Measurements from ENCODE around the gene PLEKHM3. TPM values are rescaled to one million over a fixed set of nuclear protein-coding genes. Genes with fewer than 3 reads are reported as not detected.

PLEKHM3 gene
- total and polyA plus RNA-seq, 4 donors: 3.0 to 18.3 (median 5.5) TPM

- no peak overlapping the region for H3K4me3 ChIP-seq (ENCODE audit: low read depth in 1 of 3, low read length in 3 of 3)
- no peak for TF ChIP-seq CTCF (IDR thresholded peaks at IDR 0.05; ENCODE audit: low read depth, low read length, missing input control)
- TF ChIP-seq FOXA1 (IDR thresholded peaks at IDR 0.05): no peak
- TF ChIP-seq, protein P1, sequence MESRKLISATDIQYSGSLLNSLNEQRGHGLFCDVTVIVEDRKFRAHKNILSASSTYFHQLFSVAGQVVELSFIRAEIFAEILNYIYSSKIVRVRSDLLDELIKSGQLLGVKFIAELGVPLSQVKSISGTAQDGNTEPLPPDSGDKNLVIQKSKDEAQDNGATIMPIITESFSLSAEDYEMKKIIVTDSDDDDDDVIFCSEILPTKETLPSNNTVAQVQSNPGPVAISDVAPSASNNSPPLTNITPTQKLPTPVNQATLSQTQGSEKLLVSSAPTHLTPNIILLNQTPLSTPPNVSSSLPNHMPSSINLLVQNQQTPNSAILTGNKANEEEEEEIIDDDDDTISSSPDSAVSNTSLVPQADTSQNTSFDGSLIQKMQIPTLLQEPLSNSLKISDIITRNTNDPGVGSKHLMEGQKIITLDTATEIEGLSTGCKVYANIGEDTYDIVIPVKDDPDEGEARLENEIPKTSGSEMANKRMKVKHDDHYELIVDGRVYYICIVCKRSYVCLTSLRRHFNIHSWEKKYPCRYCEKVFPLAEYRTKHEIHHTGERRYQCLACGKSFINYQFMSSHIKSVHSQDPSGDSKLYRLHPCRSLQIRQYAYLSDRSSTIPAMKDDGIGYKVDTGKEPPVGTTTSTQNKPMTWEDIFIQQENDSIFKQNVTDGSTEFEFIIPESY (IDR thresholded peaks at IDR 0.05): no peak
- no peak for TF ChIP-seq JUND (IDR thresholded peaks at IDR 0.05)
- peaks cover 0 to 5% (median 1%) of the 10 kb centered on the region in 4 donors for H3K4me1 ChIP-seq (ENCODE audit: control insufficient read depth in 4 of 4, insufficient read depth in 4 of 4, low read length in 3 of 4)
- no peak for DNase-seq (ENCODE audit: low spot score)
- H3K27me3 ChIP-seq (ENCODE audit: control insufficient read depth in 4 of 4, insufficient read depth in 4 of 4, low read length in 3 of 4): no peaks in the 10 kb centered on the region
- H3K9me3 ChIP-seq (ENCODE audit: control insufficient read depth in 4 of 4, low read length in 3 of 4): no peaks in the 10 kb centered on the region
- H3K36me3 ChIP-seq (ENCODE audit: control insufficient read depth in 4 of 4, insufficient read depth in 3 of 4, low read depth in 1 of 4, low read length in 3 of 4): no peaks in the 10 kb centered on the region
- H3K9ac ChIP-seq (ENCODE audit: low read depth in 1 of 2, low read length in 2 of 2): no peak overlapping the region
- H3K27ac ChIP-seq (ENCODE audit: low read depth in 1 of 2, low read length in 2 of 2): no peak overlapping the region
Measured at GRCh38 chr2:207881902-207882301, 143.4 kb downstream of the PLEKHM3 start.

DNA sequence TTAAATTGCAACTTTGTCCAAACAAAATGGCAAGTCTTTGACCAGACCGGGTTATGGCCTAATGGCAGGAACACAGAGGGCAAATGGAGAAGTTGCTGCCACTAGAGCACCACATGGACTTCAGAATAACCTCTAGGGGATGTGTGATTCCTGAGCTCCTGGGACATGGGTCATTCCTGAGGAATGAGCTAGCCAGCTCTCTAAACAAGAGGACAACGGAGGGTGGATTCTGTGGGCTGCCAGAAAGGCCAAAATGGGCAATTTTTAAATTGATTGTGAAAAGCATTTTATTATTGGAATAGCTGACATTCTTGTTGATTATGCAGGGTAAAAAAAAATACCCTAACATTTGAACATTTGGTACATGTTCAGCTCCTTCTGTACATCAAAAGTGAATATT is 145.8 kb downstream of the PLEKHM3 start:
- Histone ChIP-seq H3K27me3 (ENCODE audit: control insufficient read depth in 4 of 4, insufficient read depth in 4 of 4, low read length in 3 of 4) (no peaks in the 10 kb centered on the region), H3K36me3 (ENCODE audit: control insufficient read depth in 4 of 4, insufficient read depth in 3 of 4, low read depth in 1 of 4, low read length in 3 of 4) (no peaks in the 10 kb centered on the region), H3K27ac (ENCODE audit: low read depth in 1 of 2, low read length in 2 of 2) (peak overlapping the region in 1 of 2 donors; percentile 58), H3K4me1 (ENCODE audit: control insufficient read depth in 4 of 4, insufficient read depth in 4 of 4, low read length in 3 of 4) (peaks cover 0 to 5% (median 2%) of the 10 kb centered on the region in 4 donors), H3K4me3 (ENCODE audit: low read depth in 1 of 3, low read length in 3 of 3) (no peak overlapping the region), H3K9me3 (ENCODE audit: control insufficient read depth in 4 of 4, low read length in 3 of 4) (no peaks in the 10 kb centered on the region), H3K9ac (ENCODE audit: low read depth in 1 of 2, low read length in 2 of 2) (no peak overlapping the region)
- TF ChIP-seq ATF3 (IDR thresholded peaks at IDR 0.05) (no peak), FOXA2 (IDR thresholded peaks at IDR 0.05) (no peak), HNF4A (conservative IDR thresholded peaks at IDR 0.05) (peak; percentile 65 to 80), SP1 (IDR thresholded peaks at IDR 0.05) (peak; percentile 37), CTCF (IDR thresholded peaks at IDR 0.05; ENCODE audit: low read depth, low read length, missing input control) (no peak), GABPA (IDR thresholded peaks at IDR 0.05 in 1 of 2, conservative IDR thresholded peaks at IDR 0.05 in 1 of 2) (no peak), HNF4G (IDR thresholded peaks at IDR 0.05) (no peak), TAF1 (conservative IDR thresholded peaks at IDR 0.05) (no peak), FOXA1 (IDR thresholded peaks at IDR 0.05) (no peak), YY1 (IDR thresholded peaks at IDR 0.05) (peak; percentile 90), RAD21 (IDR thresholded peaks at IDR 0.05) (peak in 1 of 2 donors; percentile 51), MAX (IDR thresholded peaks at IDR 0.05) (peak; percentile 21), RXRA (IDR thresholded peaks at IDR 0.05) (peak; percentile 63 to 64), JUND (IDR thresholded peaks at IDR 0.05) (no peak)
- TF ChIP-seq, protein P2, sequence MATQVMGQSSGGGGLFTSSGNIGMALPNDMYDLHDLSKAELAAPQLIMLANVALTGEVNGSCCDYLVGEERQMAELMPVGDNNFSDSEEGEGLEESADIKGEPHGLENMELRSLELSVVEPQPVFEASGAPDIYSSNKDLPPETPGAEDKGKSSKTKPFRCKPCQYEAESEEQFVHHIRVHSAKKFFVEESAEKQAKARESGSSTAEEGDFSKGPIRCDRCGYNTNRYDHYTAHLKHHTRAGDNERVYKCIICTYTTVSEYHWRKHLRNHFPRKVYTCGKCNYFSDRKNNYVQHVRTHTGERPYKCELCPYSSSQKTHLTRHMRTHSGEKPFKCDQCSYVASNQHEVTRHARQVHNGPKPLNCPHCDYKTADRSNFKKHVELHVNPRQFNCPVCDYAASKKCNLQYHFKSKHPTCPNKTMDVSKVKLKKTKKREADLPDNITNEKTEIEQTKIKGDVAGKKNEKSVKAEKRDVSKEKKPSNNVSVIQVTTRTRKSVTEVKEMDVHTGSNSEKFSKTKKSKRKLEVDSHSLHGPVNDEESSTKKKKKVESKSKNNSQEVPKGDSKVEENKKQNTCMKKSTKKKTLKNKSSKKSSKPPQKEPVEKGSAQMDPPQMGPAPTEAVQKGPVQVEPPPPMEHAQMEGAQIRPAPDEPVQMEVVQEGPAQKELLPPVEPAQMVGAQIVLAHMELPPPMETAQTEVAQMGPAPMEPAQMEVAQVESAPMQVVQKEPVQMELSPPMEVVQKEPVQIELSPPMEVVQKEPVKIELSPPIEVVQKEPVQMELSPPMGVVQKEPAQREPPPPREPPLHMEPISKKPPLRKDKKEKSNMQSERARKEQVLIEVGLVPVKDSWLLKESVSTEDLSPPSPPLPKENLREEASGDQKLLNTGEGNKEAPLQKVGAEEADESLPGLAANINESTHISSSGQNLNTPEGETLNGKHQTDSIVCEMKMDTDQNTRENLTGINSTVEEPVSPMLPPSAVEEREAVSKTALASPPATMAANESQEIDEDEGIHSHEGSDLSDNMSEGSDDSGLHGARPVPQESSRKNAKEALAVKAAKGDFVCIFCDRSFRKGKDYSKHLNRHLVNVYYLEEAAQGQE (IDR thresholded peaks at IDR 0.05): no peak
- no peak for DNase-seq (ENCODE audit: low spot score)
- WGBS: 41% methylated on average over 2 of the region's 2 CpGs

Measured in liver (tissue), 9 donors.